Endothelial cell (in vitro differentiated cells): ENCODE results near the gene POLDIP3. TPM values are rescaled to one million over a fixed set of nuclear protein-coding genes. Genes with fewer than 3 reads are reported as not detected.

ENCODE experiments used
- DNase-seq: peaks from one replicate; pipeline ENCODE4 v3.0.0; 2021; ENCODE audit warnings: low spot score
- H3K27ac Mint-ChIP-seq: one replicate; pipeline ENCODE4 v1.8.0; 2021; ENCODE audit warnings: mixed read lengths, inconsistent platforms; ENCODE audit not compliant: unreplicated experiment
- H3K27me3 Mint-ChIP-seq: one replicate; pipeline ENCODE4 v1.8.0; 2021; ENCODE audit warnings: mild to moderate bottlenecking, moderate library complexity, mixed read lengths, inconsistent platforms; ENCODE audit not compliant: unreplicated experiment
- H3K36me3 Mint-ChIP-seq: one replicate; pipeline ENCODE4 v1.8.0; 2021; ENCODE audit warnings: mild to moderate bottlenecking, low read depth, mixed read lengths, inconsistent platforms; ENCODE audit not compliant: unreplicated experiment
- H3K4me1 Mint-ChIP-seq: one replicate; pipeline ENCODE4 v1.8.0; 2021; ENCODE audit warnings: mild to moderate bottlenecking, mixed read lengths, inconsistent platforms; ENCODE audit not compliant: unreplicated experiment
- H3K4me3 Mint-ChIP-seq: one replicate; pipeline ENCODE4 v1.8.0; 2021; ENCODE audit warnings: mild to moderate bottlenecking, mixed read lengths, inconsistent platforms; ENCODE audit not compliant: unreplicated experiment
- H3K9me3 Mint-ChIP-seq: one replicate; pipeline ENCODE4 v1.8.0; 2021; ENCODE audit warnings: mixed read lengths, inconsistent platforms; ENCODE audit not compliant: unreplicated experiment
- total RNA-seq: library from RNA; stranded (reverse); fragmentation: NEBNext Ultra II Directional; extraction: Animal tissue kit (Norgen Biotek cat#: 25700); gene quantifications from one replicate; pipeline ENCODE4 v1.2.1, GENCODE V29; 2021; ENCODE audit not compliant: unreplicated experiment
- TF ChIP-seq, protein P1 (sequence below): fragments of 200-600 bp; sonication (generic); IDR thresholded peaks from one replicate; pipeline ENCODE4 v1.5.0; 2021; ENCODE audit warnings: antibody characterized with exemption; ENCODE audit not compliant: unreplicated experiment

POLDIP3 gene
- total RNA-seq, 1 donor from 2014 or later, result 50.0 TPM

DNA sequence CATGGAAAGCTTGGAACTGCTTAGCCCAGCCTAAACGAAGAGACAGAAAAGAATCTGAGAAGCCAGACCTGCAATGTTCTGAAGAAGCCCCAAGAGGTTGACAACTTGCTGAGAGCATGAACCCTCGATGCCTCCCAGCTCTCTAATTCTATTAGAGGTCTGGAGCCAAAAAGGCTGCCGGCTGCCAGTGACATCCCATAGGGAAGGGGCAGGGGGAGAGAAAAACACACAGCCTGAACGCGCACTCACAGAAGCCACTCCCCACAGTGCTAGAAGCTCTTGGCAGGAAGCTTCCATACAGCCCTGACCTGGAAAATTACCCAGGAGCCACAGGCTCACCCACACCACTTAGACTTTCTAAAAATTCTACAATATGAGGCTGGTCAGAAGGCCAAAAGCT lies 18.3 kb downstream of the POLDIP3 start:
- H3K9me3 Mint-ChIP-seq, result no peaks in the 10 kb centered on the region
- H3K27ac Mint-ChIP-seq, result no peak overlapping the region
- H3K27me3 Mint-ChIP-seq, result no peaks in the 10 kb centered on the region
- H3K36me3 Mint-ChIP-seq, result peaks cover 38% of the 10 kb centered on the region
- TF ChIP-seq, protein P1, sequence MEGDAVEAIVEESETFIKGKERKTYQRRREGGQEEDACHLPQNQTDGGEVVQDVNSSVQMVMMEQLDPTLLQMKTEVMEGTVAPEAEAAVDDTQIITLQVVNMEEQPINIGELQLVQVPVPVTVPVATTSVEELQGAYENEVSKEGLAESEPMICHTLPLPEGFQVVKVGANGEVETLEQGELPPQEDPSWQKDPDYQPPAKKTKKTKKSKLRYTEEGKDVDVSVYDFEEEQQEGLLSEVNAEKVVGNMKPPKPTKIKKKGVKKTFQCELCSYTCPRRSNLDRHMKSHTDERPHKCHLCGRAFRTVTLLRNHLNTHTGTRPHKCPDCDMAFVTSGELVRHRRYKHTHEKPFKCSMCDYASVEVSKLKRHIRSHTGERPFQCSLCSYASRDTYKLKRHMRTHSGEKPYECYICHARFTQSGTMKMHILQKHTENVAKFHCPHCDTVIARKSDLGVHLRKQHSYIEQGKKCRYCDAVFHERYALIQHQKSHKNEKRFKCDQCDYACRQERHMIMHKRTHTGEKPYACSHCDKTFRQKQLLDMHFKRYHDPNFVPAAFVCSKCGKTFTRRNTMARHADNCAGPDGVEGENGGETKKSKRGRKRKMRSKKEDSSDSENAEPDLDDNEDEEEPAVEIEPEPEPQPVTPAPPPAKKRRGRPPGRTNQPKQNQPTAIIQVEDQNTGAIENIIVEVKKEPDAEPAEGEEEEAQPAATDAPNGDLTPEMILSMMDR, result no peak
- H3K4me3 Mint-ChIP-seq, result no peak overlapping the region
- H3K4me1 Mint-ChIP-seq, result no peaks in the 10 kb centered on the region
- no peak for DNase-seq

DNA sequence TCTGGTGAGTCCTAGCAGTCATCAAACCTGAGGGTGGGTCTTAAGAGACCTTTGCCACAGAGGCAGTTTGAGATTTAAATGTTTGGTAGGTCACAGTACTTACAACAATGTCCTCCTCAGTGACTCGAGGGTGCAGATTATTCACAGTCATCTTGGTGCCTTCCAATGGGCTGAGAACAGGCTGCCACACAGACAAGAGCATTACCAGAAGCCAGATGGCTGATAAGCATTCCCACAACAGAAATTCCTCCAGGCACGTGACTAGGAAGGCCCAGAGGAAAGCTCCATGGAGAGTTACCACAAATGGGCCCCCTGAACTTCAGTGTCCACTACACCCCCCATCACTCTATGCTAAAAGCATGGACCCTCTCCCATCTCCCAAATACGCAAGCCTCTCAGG lies 19.2 kb downstream of the POLDIP3 start:
- peak overlapping the region; percentile 47 for H3K4me3 Mint-ChIP-seq
- H3K36me3 Mint-ChIP-seq, result peaks cover 38% of the 10 kb centered on the region
- no peak overlapping the region for H3K27ac Mint-ChIP-seq
- H3K4me1 Mint-ChIP-seq, result no peaks in the 10 kb centered on the region
- DNase-seq, result no peak
- TF ChIP-seq, protein P1, result no peak
- H3K9me3 Mint-ChIP-seq, result no peaks in the 10 kb centered on the region
- no peaks in the 10 kb centered on the region for H3K27me3 Mint-ChIP-seq

DNA sequence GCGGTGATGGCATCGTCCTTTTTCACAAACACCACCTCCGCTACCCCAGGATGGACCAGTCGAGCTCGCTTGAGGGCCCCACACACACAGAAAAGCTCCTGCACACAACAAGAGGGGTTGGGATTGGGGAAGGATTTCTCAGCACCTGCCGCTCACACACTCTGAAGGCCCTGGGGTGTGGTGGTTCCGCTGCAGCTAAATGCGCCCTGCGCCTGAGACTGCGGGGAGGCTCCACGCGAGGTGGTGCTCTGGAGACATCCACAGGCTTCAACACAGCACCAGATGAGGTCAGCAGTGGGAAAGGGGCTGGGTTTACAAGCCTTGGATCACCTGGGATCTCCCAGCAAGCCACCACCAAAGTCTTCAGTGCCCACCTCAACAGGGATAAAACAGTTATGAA lies 22.7 kb downstream of the POLDIP3 start:
- Mint-ChIP-seq H3K4me3 (no peak overlapping the region), H3K27me3 (no peaks in the 10 kb centered on the region), H3K27ac (no peak overlapping the region)

DNA sequence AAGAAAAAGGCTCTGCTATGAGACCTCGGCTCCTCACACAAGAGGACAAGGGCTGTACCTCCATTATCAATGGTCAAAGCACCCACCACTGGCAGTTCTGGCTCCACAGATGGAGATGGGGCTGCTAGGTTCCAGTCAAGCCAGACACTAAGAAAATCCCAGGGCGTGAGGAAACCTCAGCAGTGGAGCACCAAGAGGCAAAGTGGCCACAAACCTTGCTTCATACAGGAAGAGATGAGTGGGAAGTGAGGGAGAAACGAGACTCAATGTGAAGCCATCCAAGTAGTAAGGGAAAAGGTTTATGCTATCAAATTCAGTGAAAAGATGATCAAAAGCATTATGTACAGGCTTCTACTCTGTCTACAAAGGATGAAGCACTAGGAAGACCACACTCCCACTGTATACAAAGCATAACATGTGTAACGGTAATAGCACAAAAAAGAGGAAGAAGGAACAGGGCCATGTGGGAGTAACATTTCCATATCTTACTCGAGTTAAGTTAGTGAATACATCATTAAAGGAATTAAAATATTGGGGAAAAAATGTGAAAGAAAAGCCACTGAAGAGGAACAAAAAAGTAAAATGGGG lies 27.0 kb downstream of the POLDIP3 start:
- H3K4me1 Mint-ChIP-seq, result peaks cover 7% of the 10 kb centered on the region
- peaks cover 4% of the 10 kb centered on the region for H3K27me3 Mint-ChIP-seq
- DNase-seq, result no peak
- H3K36me3 Mint-ChIP-seq, result peaks cover 25% of the 10 kb centered on the region
- no peaks in the 10 kb centered on the region for H3K9me3 Mint-ChIP-seq
- H3K4me3 Mint-ChIP-seq, result no peak overlapping the region
- TF ChIP-seq, protein P1, result no peak
- H3K27ac Mint-ChIP-seq, result no peak overlapping the region

More for the DNA sequence above, 22.7 kb downstream of the POLDIP3 start:
- no peaks in the 10 kb centered on the region for H3K4me1 Mint-ChIP-seq
- TF ChIP-seq, protein P1, result no peak
- peaks cover 24% of the 10 kb centered on the region for H3K36me3 Mint-ChIP-seq
- no peak for DNase-seq
- H3K9me3 Mint-ChIP-seq, result no peaks in the 10 kb centered on the region

DNA sequence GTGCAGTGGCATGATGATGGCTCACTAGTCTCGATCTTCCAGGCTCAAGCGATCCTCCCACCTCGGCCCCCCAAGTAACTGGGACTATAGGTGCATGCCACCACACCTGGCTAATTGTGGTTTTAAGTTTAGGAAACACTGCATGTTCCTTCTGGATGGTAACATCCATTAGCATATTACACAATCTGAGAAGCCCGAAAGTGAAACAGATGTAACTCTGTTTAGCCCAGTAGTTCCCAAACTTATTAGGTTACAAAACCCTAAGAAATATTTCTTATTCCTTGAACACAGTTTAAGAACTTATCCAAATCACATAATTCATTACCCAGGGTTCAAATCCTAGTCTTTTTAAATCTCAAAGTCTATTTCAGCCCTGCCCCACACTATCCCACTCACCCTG lies 28.3 kb downstream of the POLDIP3 start:
- no peak overlapping the region for H3K27ac Mint-ChIP-seq
- no peak for DNase-seq
- H3K27me3 Mint-ChIP-seq, result peaks cover 5% of the 10 kb centered on the region
- no peaks in the 10 kb centered on the region for H3K9me3 Mint-ChIP-seq
- peaks cover 26% of the 10 kb centered on the region for H3K36me3 Mint-ChIP-seq
- H3K4me1 Mint-ChIP-seq, result peaks cover 13% of the 10 kb centered on the region
- no peak overlapping the region for H3K4me3 Mint-ChIP-seq
- TF ChIP-seq, protein P1, result no peak
